GM21447 (cell line): ENCODE measurements around the gene ITGB2.
"Not testable (repeated sequence)": the region's sequence is repeated elsewhere in the genome, so short reads cannot be mapped to it uniquely, and the experiment has no call there.

Experiments
- ATAC-seq: cut with Tn5 transposase; IDR thresholded peaks from one replicate; pipeline ENCODE4 v1.9.1; 2021; ENCODE audit not compliant: unreplicated experiment

The ITGB2 gene

GRCh38 chr21:44927587-44928461, 7.1 kb upstream of the ITGB2 start:
- peak; percentile 42 for ATAC-seq

DNA sequence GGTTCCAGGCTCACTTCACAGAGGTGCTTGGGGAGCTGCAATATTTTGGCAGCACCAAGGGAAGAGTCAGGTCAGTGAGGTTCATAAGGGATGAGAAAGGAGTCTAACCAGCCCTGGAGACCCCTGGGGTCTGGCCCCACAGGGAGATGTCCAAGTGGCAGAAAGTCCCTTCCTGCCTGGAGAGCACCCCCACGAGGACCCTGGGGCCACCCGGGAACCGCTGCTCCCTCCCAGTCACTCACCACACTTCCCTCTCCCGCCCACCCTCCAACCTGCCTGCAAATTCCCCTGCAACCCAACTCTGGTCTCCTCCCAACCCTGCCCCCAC, 6.5 kb upstream of the ITGB2 start:
- peak; percentile 1 for ATAC-seq

- ATAC-seq = no peak
These were observed 5.8 kb upstream of the ITGB2 start for GRCh38 chr21:44926331-44927101.

DNA sequence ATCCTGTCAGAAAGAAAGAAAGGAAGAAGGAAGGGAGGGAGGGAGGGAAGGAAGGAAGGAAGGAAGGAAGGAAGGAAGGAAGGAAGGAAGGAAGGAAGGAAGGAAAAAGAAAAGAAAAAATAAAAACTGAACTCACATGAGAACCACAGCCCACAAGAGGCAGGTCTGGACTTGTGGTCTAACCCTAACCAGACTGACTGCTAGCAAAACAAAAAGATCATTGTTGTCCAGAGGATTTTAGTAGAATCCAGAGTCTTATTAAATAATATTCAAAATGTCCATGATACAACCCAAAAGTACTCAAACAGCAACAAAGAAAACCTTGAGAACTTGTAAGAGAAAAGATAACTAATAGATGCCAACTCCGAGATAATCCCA, 4.7 kb upstream of the ITGB2 start:
- ATAC-seq = no peak

DNA sequence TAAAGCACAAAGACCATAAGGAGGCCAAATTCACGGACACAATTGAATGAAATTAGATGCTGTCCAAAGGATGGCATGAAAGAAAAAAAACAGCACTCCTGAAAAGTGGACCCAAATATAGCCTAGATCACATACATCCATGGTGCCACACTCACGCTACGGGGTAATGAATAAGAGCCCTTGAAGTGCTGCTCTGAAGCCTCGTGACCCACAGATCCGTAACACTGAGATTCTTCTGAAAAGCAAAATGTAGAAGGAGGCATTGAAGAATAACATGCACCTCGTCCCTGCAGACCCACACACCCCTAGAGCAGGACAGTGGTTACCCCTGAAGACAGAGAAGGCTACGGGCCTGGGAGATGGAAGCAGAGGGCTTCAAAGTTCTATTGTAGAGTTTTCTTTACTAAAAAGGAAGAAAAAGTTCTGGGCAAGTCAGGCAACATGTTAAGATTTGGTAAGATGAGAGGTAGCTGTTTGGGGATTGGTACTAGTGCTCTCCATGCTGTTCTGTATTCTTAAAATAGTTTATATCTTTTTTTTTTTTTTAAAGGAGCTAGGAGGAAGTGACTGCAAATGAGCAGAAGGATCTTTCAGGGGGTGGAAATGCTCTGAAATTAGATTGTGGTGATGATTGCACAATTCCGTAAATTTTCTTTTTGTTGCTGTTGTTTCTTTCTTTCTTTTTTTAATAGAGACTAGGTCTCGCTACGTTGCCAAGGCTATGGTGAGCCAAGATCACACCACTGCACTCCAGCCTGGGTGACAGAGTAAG, 4.1 kb upstream of the ITGB2 start:
- no peak for ATAC-seq

- ATAC-seq = no peak
These were observed 2.9 kb upstream of the ITGB2 start for GRCh38 chr21:44923480-44924084.

GRCh38 chr21:44921928-44922327, 1.2 kb upstream of the ITGB2 start:
- ATAC-seq = no peak

DNA sequence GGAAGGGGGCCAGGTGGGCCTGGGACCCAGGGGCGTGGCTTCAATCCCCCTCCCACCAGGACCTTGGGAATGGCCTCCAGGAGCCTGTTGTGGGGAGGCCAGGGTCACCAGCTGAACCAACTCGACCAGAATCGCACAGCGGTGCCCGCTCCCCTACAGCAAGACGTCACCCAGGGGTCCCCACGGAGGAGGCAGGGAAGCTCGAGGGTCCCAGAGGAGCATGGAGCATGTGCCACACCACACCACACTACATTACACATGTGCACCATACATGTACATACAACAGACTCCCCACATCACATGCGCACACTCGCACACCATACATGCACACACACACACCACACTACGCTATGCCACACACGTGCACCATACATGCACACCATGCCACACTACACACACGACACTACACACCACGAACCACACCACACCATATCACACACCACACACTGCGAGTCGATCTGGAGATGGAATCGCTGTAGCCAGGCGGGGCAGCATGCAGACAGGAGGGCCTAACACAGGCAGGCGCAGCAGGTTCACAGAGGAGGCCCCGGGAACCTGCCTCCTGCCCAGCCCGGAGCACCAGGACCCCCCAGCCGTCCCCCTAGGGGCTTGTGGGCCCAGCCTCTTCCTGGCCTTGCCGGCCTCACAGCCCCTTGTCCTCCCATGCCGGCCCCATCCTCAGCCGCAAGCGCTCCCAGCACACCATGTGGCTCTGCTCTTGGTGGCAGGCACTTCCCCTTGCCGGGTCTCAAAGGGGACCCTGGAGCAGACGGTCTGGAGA, 596 bp downstream of the ITGB2 start:
- peak; percentile 18 for ATAC-seq

DNA sequence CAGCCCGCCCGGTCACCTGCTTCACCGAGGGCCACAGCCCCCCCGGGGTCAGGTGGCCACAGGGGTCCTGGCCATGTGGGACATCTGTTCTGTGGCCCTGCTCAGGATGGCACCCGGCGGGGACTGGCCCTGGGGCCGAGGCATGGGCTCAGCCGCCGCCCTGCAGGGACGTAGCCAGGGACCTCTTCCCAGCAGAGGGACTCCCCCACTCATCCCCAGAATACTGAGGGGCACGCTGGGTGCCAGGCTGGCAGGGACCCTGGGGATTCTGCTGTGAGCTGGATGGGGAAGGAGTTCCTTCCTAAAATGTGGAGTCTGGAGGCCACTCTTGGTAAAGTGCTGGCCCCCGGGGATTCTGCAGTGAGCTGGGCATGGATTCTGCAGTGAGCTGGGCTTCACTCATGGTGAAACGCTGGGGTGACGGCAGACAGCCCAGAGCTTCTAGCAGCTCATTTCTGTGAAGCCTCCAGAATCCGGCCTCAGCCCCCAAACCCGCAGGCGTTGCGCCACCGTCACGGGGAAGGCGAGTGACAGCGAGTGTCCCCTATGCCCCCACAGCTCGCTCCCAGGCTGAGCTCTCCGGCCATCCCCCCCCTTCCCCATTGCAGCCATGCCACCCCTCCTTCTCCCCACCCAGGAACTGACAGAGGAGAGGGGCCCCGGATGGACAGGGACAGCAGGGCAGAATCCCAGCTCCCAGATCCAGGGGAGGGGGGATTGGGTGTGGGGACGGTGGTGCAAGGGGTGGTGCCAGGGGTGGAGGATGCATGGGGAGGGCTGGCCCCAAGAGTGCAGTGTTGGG, 1.4 kb downstream of the ITGB2 start:
- no peak for ATAC-seq

DNA sequence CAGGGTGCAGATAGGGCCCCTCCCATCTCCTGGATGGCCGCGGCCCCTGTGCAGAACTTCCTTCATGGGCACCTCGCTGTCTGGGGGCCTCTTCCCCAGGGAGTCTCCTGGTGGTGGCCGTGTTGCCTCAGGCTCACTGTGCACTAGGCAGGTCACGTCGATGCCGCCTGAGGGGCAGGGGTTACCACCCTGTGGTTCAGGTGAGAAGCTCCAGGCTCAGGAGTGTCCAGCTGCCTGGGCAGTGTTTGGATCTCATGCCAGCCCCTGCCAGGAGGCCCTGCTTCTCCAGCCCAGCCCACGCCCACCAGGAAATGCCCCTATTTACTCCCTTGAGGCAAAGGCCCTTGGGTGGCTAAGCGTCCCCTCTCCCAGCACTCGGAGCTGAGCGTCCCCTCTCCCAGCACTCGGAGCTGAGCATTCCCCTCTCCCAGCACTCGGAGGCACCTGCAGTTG, 2.1 kb downstream of the ITGB2 start:
- ATAC-seq = no peak

GRCh38 chr21:44918107-44918470, 2.6 kb downstream of the ITGB2 start:
- no peak for ATAC-seq

DNA sequence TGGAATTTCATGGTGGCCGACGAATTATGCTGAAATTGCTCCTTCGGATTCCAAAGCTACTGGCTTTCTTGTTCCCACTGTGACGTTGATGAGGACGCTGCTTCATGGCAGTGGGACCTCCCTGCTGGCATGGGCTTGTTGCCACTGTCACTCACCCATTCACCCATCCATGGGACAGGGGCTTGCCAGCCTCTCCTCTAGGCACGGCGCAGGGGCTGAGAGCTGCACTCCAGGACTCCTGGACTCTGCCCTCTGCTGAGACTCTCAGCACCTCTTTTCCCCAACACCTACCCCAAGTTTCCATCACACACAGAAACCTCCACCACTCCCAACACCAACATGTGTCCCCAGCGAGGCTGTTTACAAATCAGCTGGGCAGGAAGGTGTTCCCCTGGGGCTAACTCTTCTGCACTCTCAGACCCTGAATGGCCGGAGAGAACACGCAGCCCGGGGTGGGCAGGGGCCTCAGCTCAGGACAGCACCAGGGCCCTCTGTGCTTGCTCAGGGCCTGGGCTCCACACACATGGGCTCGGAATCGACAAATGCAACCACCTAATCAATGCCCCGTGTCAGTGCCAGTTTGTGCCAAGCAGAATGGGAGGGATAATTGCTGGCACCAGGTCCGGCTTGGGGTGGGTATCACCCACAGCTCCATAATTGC, 3.1 kb downstream of the ITGB2 start:
- ATAC-seq = no peak

- ATAC-seq = no peak
These were observed 3.7 kb downstream of the ITGB2 start for GRCh38 chr21:44916965-44917364.

- no peak for ATAC-seq
These were observed 6.4 kb downstream of the ITGB2 start for GRCh38 chr21:44914176-44914874.

DNA sequence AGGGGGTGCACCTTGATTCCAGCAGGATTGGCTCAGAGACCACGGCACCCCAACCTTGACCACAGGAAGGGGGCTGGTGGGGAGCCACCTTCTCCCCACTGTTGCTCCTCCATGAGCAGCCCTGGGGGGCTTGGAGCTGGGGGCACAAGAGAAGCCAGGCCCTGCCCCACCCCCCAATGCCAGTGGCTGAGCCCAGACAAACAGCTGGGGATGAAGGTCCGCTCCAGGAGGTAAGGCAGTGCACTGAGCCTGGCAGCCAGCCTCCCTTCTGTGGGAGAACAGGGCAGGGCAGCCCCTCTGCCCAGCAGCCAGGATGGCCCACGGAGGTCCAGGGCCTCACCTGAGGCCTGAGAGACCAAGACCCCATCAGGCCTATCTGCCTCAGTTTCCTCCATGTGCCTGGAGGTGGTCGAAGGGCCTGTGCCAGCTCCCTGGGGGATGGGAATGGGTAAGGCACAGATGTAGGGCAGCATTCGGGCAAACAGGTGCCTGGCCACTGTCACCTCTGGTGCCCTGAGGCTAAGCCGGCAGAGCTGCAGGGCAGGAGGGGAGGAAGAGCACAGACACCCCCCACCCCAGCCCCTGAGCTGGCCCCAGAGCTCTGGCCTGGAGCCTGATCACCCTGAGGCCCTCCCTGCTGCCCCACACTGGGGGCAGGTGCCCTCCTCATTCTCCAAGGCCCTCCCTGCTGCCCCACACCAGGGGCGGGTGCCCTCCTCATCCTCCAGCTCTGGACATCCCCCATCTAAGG, 7.1 kb downstream of the ITGB2 start:
- ATAC-seq = no peak

- ATAC-seq = not testable (repeated sequence)
These were observed 7.9 kb downstream of the ITGB2 start for GRCh38 chr21:44912506-44913412.

DNA sequence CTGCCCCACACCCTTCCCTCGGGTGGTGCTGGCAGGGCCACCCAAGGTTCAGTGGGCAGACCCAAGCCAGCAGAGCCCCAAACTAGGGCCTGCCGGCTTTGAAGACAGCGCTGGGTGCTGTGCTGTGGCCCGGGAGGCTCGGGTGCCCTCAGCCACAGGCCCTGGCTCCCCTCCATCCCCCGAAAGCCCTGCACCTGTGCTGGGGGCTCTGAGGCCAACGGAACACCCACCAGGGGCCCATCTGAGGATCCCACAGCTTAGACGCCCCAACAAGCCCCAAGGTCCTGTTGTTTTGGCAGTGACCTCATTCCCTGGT, 8.6 kb downstream of the ITGB2 start:
- ATAC-seq = no peak
